ENCODE data around the gene MS4A6A.
A peak's percentile ranks its signal among the peaks of the same experiment; 100 is the strongest.

Gene MS4A6A

GRCh38 chr11:60125956-60126585 lies 56.8 kb downstream of the MS4A6A start:
- DNase-seq = peak; percentile 4

- no peak for DNase-seq
Measured at GRCh38 chr11:60124802-60125432, 58.0 kb downstream of the MS4A6A start.
